Gastroesophageal sphincter (tissue), 4 donors: ENCODE measurements around the gene SLC7A8. TPM values are rescaled to one million over a fixed set of nuclear protein-coding genes. Genes with fewer than 3 reads are reported as not detected.

Experiments
- ATAC-seq: fragments of 150-250 bp; one replicate; pipeline ENCODE4 v1.9.1; 2016; ENCODE audit warnings: mild to moderate bottlenecking, moderate library complexity
- H3K27ac ChIP-seq, 4 donors: fragments of 200-600 bp; sonication (generic) in 3 of 4; 1 replicate in 3 of 4; 2 replicates in 1 of 4; pipeline ENCODE4 v1.5.1; 2016 to 2019
- H3K27me3 ChIP-seq: fragments of 200-600 bp; sonication (generic); one replicate; pipeline ENCODE4 v1.5.1; 2019
- H3K36me3 ChIP-seq, 2 donors: fragments of 200-600 bp; sonication (generic); one replicate each; pipeline ENCODE4 v1.5.1; 2019; ENCODE audit warnings: control low read depth in 1 of 2
- H3K4me1 ChIP-seq, 3 donors: fragments of 200-600 bp; sonication (generic); 1 replicate in 2 of 3; 2 replicates in 1 of 3; pipeline ENCODE4 v1.5.1; 2016 to 2019; ENCODE audit warnings: control low read depth in 2 of 3
- H3K4me3 ChIP-seq, 2 donors: fragments of 200-600 bp; sonication (generic); one replicate each; pipeline ENCODE4 v1.5.1; 2019; ENCODE audit warnings: mild to moderate bottlenecking in 1 of 2, moderate library complexity in 1 of 2
- H3K9me3 ChIP-seq, 3 donors: fragments of 200-600 bp; sonication (generic); one replicate each; pipeline ENCODE4 v1.5.1; 2017 to 2019; ENCODE audit warnings: control low read depth in 2 of 3
- CTCF ChIP-seq, 4 experiments: fragments of 200-600 bp in 2 of 4; fragments of 450-650 bp in 2 of 4; sonication (generic) in 1 of 4; IDR thresholded peaks; one replicate each; pipeline ENCODE4 v1.5.1; 2017 to 2019; ENCODE audit warnings: antibody characterized with exemption in 4 of 4, mild to moderate bottlenecking in 2 of 4, moderate library complexity in 2 of 4
- EP300 ChIP-seq: sonication (generic); formaldehyde crosslinking; IDR thresholded peaks from one replicate; pipeline ENCODE4 v1.6.1; 2017; ENCODE audit warnings: antibody characterized with exemption, mild to moderate bottlenecking
- POLR2A ChIP-seq, 2 donors: fragments of 450-650 bp; IDR thresholded peaks; one replicate each; pipeline ENCODE4 v1.6.1; 2017; ENCODE audit warnings: antibody characterized with exemption in 2 of 2, mild to moderate bottlenecking in 2 of 2, moderate library complexity in 1 of 2
- POLR2AphosphoS5 ChIP-seq: sonication (generic); formaldehyde crosslinking; IDR thresholded peaks from one replicate; pipeline ENCODE4 v1.6.1; 2017; ENCODE audit warnings: antibody characterized with exemption
- WGBS, 2 donors: methylation state at CpG; one replicate each; pipeline ENCODE4 v1.1.5; 2018; ENCODE audit warnings: low coverage in 1 of 2; 5-methylcytosine and 5-hydroxymethylcytosine counted together
- total RNA-seq, 4 donors: library from RNA; depleted of rRNA; stranded (reverse); fragments of >200 nt; gene quantifications; one replicate each; pipeline ENCODE4 v1.1.0, GENCODE V29; 2016

SLC7A8 gene
- total RNA-seq, 4 donors from 2014 or later: 21.6 to 56.7 (median 32.2) TPM

- H3K4me1 ChIP-seq: peaks cover 0 to 12% (median 0%) of the 10 kb centered on the region in 3 donors
- 69% methylated on average over 3 of the region's 3 CpGs; no CpG with 5 or more reads in 1 of the 2 donors for WGBS, 2 donors
- no peak for TF ChIP-seq POLR2A (IDR thresholded peaks at IDR 0.05)
- TF ChIP-seq POLR2AphosphoS5: no peak
- TF ChIP-seq EP300: no peak
- no peak for TF ChIP-seq CTCF (IDR thresholded peaks at IDR 0.05)
- peaks cover 14 to 99% of the 10 kb centered on the region in 2 donors for H3K36me3 ChIP-seq
- no peak for ATAC-seq
- H3K4me3 ChIP-seq: no peak overlapping the region
- no peaks in the 10 kb centered on the region for H3K9me3 ChIP-seq
- H3K27me3 ChIP-seq: no peaks in the 10 kb centered on the region
- H3K27ac ChIP-seq: no peak overlapping the region
These were observed 98.0 kb downstream of the SLC7A8 start for GRCh38 chr14:23085458-23085857.

GRCh38 chr14:23080474-23080873, 103.0 kb downstream of the SLC7A8 start:
- peaks cover 0 to 43% (median 6%) of the 10 kb centered on the region in 3 donors for H3K4me1 ChIP-seq
- no peaks in the 10 kb centered on the region for H3K27me3 ChIP-seq
- no peak overlapping the region for H3K4me3 ChIP-seq
- no peaks in the 10 kb centered on the region for H3K9me3 ChIP-seq
- 60% methylated on average over 1 of the region's 1 CpG for WGBS, 2 donors
- H3K36me3 ChIP-seq: peaks cover 13 to 97% of the 10 kb centered on the region in 2 donors
- no peak for ATAC-seq
- TF ChIP-seq POLR2A (IDR thresholded peaks at IDR 0.05): no peak
- TF ChIP-seq EP300: no peak
- TF ChIP-seq POLR2AphosphoS5: no peak
- TF ChIP-seq CTCF (IDR thresholded peaks at IDR 0.05): no peak
- H3K27ac ChIP-seq: peak overlapping the region in 1 of 4 donors; percentile 66

GRCh38 chr14:23079716-23080115, 103.7 kb downstream of the SLC7A8 start:
- H3K9me3 ChIP-seq: no peaks in the 10 kb centered on the region
- 83% methylated on average over 1 of the region's 2 CpGs for WGBS, 2 donors

GRCh38 chr14:23078692-23079116, 104.8 kb downstream of the SLC7A8 start:
- peak; percentile 98 for ATAC-seq
- H3K4me1 ChIP-seq: peaks cover 0 to 43% (median 6%) of the 10 kb centered on the region in 3 donors
- H3K36me3 ChIP-seq: peaks cover 13 to 97% of the 10 kb centered on the region in 2 donors
- no peaks in the 10 kb centered on the region for H3K9me3 ChIP-seq
- H3K27me3 ChIP-seq: no peaks in the 10 kb centered on the region
- H3K4me3 ChIP-seq: no peak overlapping the region
- TF ChIP-seq EP300 (no peak), POLR2AphosphoS5 (peak; percentile 59)
- H3K27ac ChIP-seq: peak overlapping the region; percentile 51 to 66 (median 56)
- 6 to 13% methylated on average over 2 of the region's 2 CpGs for WGBS, 2 donors

More at GRCh38 chr14:23079716-23080115, 103.7 kb downstream of the SLC7A8 start:
- H3K36me3 ChIP-seq: peaks cover 13 to 97% of the 10 kb centered on the region in 2 donors
- no peak for ATAC-seq
- no peak overlapping the region for H3K4me3 ChIP-seq
- peaks cover 0 to 43% (median 6%) of the 10 kb centered on the region in 3 donors for H3K4me1 ChIP-seq
- TF ChIP-seq EP300 (no peak), POLR2AphosphoS5 (no peak), CTCF (IDR thresholded peaks at IDR 0.05) (no peak), POLR2A (IDR thresholded peaks at IDR 0.05) (no peak)
- no peaks in the 10 kb centered on the region for H3K27me3 ChIP-seq
- peak overlapping the region in 3 of 4 donors; percentile 51 to 66 (median 61) for H3K27ac ChIP-seq

- WGBS, 2 donors: 79 to 82% methylated on average over 3 to 5 of the region's 5 CpGs
- no peaks in the 10 kb centered on the region for H3K9me3 ChIP-seq
- H3K27ac ChIP-seq: peak overlapping the region; percentile 25 to 66 (median 56)
- H3K36me3 ChIP-seq: peaks cover 13 to 97% of the 10 kb centered on the region in 2 donors
- no peak overlapping the region for H3K4me3 ChIP-seq
- TF ChIP-seq POLR2A (IDR thresholded peaks at IDR 0.05): no peak
- TF ChIP-seq CTCF (IDR thresholded peaks at IDR 0.05): no peak
- TF ChIP-seq EP300: no peak
- TF ChIP-seq POLR2AphosphoS5: no peak
- H3K27me3 ChIP-seq: no peaks in the 10 kb centered on the region
- no peak for ATAC-seq
- peaks cover 0 to 46% (median 6%) of the 10 kb centered on the region in 3 donors for H3K4me1 ChIP-seq
These were observed 105.5 kb downstream of the SLC7A8 start for GRCh38 chr14:23077962-23078361.
